HG03280 (cell line): ENCODE results near the gene CHAF1B.
"Not testable (repeated sequence)": the region's sequence is repeated elsewhere in the genome, so short reads cannot be mapped to it uniquely, and the experiment has no call there.

Experiments
- ATAC-seq: cut with Tn5 transposase; IDR thresholded peaks from one replicate; pipeline ENCODE4 v1.9.1; 2021; ENCODE audit warnings: mild to moderate bottlenecking, moderate library complexity; ENCODE audit not compliant: unreplicated experiment

The CHAF1B gene

GRCh38 chr21:36386031-36386642, 945 bp downstream of the CHAF1B start:
- no peak for ATAC-seq

GRCh38 chr21:36388096-36388495, 2.9 kb downstream of the CHAF1B start:
- ATAC-seq: no peak

GRCh38 chr21:36388835-36389234, 3.6 kb downstream of the CHAF1B start:
- ATAC-seq: no peak

GRCh38 chr21:36391649-36392048, 6.5 kb downstream of the CHAF1B start:
- not testable (repeated sequence) for ATAC-seq

- ATAC-seq: no peak
These were observed 10.3 kb downstream of the CHAF1B start for GRCh38 chr21:36395353-36396111.

- ATAC-seq: no peak
These were observed 11.1 kb downstream of the CHAF1B start for GRCh38 chr21:36396325-36396724.

- ATAC-seq: no peak
These were observed 11.8 kb downstream of the CHAF1B start for GRCh38 chr21:36396971-36397370.

- no peak for ATAC-seq
These were observed 12.4 kb downstream of the CHAF1B start for GRCh38 chr21:36397606-36398005.

GRCh38 chr21:36399736-36400135, 14.5 kb downstream of the CHAF1B start:
- not testable (repeated sequence) for ATAC-seq

GRCh38 chr21:36400719-36401118, 15.5 kb downstream of the CHAF1B start:
- no peak for ATAC-seq

- ATAC-seq: no peak
These were observed 17.1 kb downstream of the CHAF1B start for GRCh38 chr21:36402339-36402738.

GRCh38 chr21:36403713-36404112, 18.5 kb downstream of the CHAF1B start:
- ATAC-seq: no peak

GRCh38 chr21:36408568-36408967, 23.4 kb downstream of the CHAF1B start:
- ATAC-seq: no peak

- no peak for ATAC-seq
These were observed 26.1 kb downstream of the CHAF1B start for GRCh38 chr21:36411301-36411700.

GRCh38 chr21:36412916-36413315, 27.7 kb downstream of the CHAF1B start:
- no peak for ATAC-seq

- ATAC-seq: no peak
These were observed 30.2 kb downstream of the CHAF1B start for GRCh38 chr21:36415375-36415774.

- ATAC-seq: no peak
These were observed 34.0 kb downstream of the CHAF1B start for GRCh38 chr21:36419241-36419640.

- no peak for ATAC-seq
These were observed 34.8 kb downstream of the CHAF1B start for GRCh38 chr21:36419996-36420395.

- ATAC-seq: no peak
These were observed 35.6 kb downstream of the CHAF1B start for GRCh38 chr21:36420571-36421339.

GRCh38 chr21:36422279-36423098, 37.3 kb downstream of the CHAF1B start:
- no peak for ATAC-seq
